Choroid plexus epithelial cell (primary cell): ENCODE data around the gene IGF2BP1.

Experiments used
- DNase-seq: peaks from one replicate; pipeline ENCODE4 v3.0.0-alpha.2; 2010; ENCODE audit warnings: low read depth
- H3K4me3 ChIP-seq: 2 replicates; pipeline ENCODE4 v1.5.1; 2011; ENCODE audit warnings: low read depth, mild to moderate bottlenecking, control low read depth, low read length, moderate library complexity
- TF ChIP-seq, protein P1 (sequence below): conservative IDR thresholded peaks from 2 replicates; pipeline ENCODE4 v1.5.1; 2011; ENCODE audit warnings: low read depth, mild to moderate bottlenecking, control low read depth, inconsistent platforms, low read length, moderate library complexity

The IGF2BP1 gene

DNA sequence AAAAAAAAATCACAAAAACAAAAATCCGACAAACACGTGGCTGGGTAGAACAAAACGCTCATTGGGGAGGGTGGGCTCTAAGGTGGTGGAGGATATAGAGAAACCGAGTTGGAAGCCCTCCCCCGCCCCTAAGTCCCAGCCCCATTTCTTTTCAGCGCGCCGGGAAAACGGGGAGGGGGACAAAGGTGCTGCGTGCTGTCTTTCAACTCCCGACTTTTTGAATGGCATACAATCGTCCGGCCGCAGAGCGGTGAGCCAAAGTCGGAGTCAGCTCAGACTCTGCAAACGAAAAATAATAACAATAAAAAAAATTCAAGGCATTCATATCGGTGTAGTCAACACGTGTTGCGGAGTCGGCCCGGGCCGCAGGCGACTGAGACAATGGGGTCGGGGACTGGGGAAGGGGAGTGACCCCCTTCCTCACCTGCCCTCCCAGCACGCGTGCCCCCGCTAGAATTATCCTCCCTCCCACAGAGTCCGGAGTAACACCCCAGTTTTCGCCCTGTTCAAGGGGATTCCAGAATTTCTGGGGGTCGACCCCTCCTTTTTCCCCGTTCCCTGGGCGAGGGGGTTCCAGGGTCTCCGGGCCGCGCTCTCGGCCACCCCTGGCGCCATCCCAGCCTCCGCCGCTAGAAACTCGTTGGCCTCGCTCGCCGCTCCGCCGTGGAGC, 1.7 kb upstream of the IGF2BP1 start:
- DNase-seq, result no peak
- TF ChIP-seq, protein P1, sequence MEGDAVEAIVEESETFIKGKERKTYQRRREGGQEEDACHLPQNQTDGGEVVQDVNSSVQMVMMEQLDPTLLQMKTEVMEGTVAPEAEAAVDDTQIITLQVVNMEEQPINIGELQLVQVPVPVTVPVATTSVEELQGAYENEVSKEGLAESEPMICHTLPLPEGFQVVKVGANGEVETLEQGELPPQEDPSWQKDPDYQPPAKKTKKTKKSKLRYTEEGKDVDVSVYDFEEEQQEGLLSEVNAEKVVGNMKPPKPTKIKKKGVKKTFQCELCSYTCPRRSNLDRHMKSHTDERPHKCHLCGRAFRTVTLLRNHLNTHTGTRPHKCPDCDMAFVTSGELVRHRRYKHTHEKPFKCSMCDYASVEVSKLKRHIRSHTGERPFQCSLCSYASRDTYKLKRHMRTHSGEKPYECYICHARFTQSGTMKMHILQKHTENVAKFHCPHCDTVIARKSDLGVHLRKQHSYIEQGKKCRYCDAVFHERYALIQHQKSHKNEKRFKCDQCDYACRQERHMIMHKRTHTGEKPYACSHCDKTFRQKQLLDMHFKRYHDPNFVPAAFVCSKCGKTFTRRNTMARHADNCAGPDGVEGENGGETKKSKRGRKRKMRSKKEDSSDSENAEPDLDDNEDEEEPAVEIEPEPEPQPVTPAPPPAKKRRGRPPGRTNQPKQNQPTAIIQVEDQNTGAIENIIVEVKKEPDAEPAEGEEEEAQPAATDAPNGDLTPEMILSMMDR, result no peak
- H3K4me3 ChIP-seq, result peak overlapping the region; percentile 91

DNA sequence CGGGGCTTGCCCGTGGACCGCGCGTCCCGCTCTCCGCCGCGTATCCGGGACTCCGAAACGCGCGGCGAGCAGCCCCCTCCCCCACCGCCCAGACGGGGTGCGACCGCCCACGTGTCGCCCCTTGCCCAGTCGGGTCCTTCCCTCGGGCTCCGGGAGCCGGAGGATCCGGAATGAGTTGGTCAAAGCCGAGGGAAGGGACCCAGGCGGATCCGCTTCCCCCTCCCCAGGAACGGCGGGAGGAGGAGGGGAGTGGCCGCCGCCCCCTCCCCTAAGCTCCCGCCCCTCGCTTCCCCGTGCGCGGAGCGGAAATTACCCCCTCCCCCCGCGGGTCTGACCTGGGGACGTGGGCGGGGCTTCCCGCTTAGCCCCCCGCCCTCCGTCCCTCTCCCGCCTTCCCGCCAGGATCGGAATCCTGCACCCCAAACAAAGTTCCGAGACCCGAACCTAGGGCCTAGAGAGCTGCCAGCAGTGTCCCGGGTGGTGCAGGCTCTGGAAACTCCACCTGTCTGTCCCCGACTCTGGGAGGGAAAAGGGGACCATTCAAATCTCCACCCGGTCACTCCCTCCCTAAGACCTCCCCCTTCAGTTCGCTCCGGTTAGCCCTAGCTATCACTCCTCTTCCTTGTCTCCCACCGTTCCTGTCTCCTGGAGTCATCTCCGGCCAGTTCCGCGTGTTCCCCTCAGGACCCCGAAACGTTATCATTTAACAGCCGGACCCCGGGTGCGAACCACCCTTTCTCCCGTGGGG, 1.0 kb upstream of the IGF2BP1 start:
- peak overlapping the region; percentile 91 for H3K4me3 ChIP-seq
- TF ChIP-seq, protein P1, result no peak

DNA sequence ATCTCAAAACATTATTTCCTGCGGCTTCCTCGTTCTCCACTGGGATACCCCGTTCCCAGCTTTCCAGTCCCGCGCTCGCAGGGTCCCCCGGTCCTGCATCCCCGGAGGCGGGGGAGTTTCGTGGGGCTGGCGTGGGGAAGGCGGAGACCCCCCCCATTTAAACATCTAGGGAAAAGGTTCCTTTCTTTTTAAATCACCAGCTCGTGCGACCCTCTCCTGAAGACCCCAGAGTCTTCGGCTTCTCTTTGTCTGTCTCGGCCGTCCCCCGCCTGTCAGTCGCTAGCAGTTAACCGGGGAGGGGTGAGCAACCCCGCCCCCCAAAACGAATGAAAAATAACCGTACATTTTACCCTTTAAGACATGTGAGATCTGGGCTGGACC, 473 bp upstream of the IGF2BP1 start:
- DNase-seq, result no peak
- TF ChIP-seq, protein P1, result no peak
- peak overlapping the region; percentile 91 for H3K4me3 ChIP-seq

More for the DNA sequence above, 1.0 kb upstream of the IGF2BP1 start:
- DNase-seq, result no peak

DNA sequence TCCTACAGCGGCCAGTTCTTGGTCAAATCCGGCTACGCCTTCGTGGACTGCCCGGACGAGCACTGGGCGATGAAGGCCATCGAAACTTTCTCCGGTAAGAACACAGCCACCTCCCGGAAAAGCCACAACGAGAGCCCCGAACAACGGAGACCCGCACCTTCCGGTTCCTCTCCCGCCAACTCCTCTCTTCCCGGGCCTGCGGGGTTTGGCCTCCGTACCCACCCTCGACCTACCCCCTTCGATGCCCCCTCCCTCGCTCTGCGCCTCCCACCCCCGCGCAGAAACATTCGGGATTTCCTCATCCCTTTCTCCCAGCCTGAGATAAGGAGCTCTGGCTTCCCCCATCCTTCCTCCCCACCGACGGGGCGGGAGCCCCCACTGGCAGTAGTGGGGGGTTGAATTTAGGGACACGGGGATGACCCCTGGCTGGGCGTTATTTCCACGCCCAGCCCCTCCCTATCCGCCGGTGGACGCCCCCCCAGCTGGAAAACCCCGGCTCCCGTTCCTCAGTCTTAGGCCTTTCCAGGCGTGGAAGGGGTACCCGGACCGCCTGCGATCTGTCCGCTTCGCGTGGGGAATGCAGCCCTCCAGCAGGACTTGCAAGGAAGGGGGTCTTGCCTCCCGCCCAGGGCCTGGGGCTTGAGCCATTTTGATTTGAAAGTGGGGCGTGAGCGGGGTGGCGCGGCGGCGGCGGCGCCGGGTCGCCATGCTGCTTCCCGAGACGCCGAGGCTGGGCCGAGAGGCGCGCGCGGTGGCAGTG, 822 bp downstream of the IGF2BP1 start:
- peak; percentile 51 for DNase-seq
- peak overlapping the region; percentile 91 for H3K4me3 ChIP-seq
- TF ChIP-seq, protein P1, result no peak

DNA sequence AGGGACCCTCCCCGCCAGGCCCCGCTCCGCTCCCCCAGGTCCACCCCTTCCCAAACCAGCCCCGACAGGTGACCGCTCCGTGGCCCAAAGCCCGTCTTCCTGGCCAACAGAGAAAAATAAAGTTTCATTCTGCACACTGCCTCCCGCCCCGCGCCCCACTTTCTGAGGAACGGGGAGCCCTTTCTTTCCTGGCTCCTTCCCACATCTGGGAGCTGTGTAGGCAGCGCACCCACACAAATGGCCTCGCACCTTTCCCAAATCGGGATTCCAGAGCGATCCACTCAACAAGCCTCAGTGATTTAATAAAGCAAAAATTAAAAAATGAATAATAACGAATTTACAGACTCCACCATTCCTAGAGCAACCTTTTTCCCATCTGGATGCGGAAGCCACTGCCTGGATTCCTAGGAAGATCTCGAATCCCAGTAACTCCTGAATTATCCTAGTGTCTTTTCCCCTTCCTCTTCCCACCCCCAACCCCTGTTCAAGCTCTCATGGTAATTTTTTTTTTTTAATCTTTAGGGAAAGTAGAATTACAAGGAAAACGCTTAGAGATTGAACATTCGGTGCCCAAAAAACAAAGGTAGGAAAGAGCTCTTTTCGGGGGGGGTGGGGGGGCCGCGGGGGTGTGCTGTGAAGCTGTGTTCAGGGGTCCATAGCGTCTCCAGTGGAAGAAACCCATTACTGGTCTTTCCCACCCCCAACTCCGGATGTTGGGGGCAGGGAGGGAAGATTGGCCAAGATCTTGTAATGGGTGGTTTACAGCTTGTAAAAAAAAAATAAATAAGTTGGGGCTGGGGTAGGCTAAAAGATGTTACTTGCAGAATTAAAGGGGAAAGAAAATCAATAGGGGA, 1.6 kb downstream of the IGF2BP1 start:
- TF ChIP-seq, protein P1, result peak; percentile 47
- H3K4me3 ChIP-seq, result peak overlapping the region; percentile 91

DNA sequence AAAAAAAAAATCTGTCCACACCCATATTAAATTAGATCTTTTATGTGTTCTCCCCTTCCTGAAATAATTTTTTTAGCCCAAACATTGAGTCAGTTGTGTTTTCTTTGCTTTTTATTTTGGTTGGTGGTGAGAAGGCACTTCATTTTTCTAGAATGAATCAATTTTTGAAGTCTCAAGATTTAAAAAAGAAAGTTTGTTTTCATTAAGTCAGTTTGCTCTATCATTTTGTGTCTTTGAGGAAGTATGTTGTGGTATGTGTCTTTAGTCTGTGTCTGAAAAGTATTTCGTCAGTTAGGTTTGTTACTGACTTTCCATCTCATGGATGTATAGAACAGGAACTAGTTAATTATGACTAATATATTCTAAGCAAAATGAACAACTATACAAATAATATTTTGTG, 3.8 kb downstream of the IGF2BP1 start:
- H3K4me3 ChIP-seq, result peak overlapping the region; percentile 91
- DNase-seq, result peak; percentile 63
- TF ChIP-seq, protein P1, result no peak

More for the DNA sequence above, 1.6 kb downstream of the IGF2BP1 start:
- peak; percentile 68 for DNase-seq
